Astrocyte of the spinal cord (primary cell): Measurements from ENCODE around the gene PROKR1.
"Not testable (repeated sequence)": the region's sequence is repeated elsewhere in the genome, so short reads cannot be mapped to it uniquely, and the experiment has no call there.

ENCODE experiments used
- DNase-seq: peaks from one replicate; pipeline ENCODE4 v3.0.0; 2011; ENCODE audit warnings: low read depth, low spot score
- H3K4me3 ChIP-seq: 2 replicates; pipeline ENCODE4 v1.5.1; 2011; ENCODE audit warnings: low read depth, mild to moderate bottlenecking, low read length, moderate library complexity
- CTCF ChIP-seq: IDR thresholded peaks from 2 replicates; pipeline ENCODE4 v1.5.1; 2012; ENCODE audit warnings: low read depth, mild to moderate bottlenecking, low read length, inconsistent platforms
- in situ Hi-C: cut with HindIII; loops from 2 replicates; pipeline ENCODE4 v1.10.0; 2017; ENCODE audit warnings: low sequenced_read_pairs

PROKR1 gene

GRCh38 chr2:68663371-68664156, 20.2 kb downstream of the PROKR1 start:
- H3K4me3 ChIP-seq = no peak overlapping the region
- no peak for TF ChIP-seq CTCF
- no peak for DNase-seq
- in situ Hi-C loops = no loop called here

GRCh38 chr2:68667371-68667770, 24.0 kb downstream of the PROKR1 start:
- TF ChIP-seq CTCF = no peak
- in situ Hi-C loops = no loop called here
- no peak overlapping the region for H3K4me3 ChIP-seq
- no peak for DNase-seq

GRCh38 chr2:68669651-68670050, 26.3 kb downstream of the PROKR1 start:
- DNase-seq = no peak
- H3K4me3 ChIP-seq = no peak overlapping the region
- no peak for TF ChIP-seq CTCF
- in situ Hi-C loops = no loop called here

GRCh38 chr2:68671961-68672360, 28.6 kb downstream of the PROKR1 start:
- no peak for DNase-seq
- in situ Hi-C loops = no loop called here
- TF ChIP-seq CTCF = no peak
- H3K4me3 ChIP-seq = no peak overlapping the region

GRCh38 chr2:68673631-68674030, 30.3 kb downstream of the PROKR1 start:
- no peak overlapping the region for H3K4me3 ChIP-seq
- no peak for DNase-seq
- TF ChIP-seq CTCF = no peak
- in situ Hi-C loops = no loop called here

GRCh38 chr2:68675470-68675869, 32.1 kb downstream of the PROKR1 start:
- no peak for DNase-seq
- no peak for TF ChIP-seq CTCF
- no peak overlapping the region for H3K4me3 ChIP-seq
- in situ Hi-C loops = no loop called here

- DNase-seq, in situ Hi-C loops, H3K4me3 ChIP-seq: not testable (repeated sequence)
These were observed 34.5 kb downstream of the PROKR1 start for GRCh38 chr2:68677837-68678236.

GRCh38 chr2:68679166-68679916, 36.0 kb downstream of the PROKR1 start:
- peak overlapping the region; percentile 15 for H3K4me3 ChIP-seq
- in situ Hi-C loops = not testable (repeated sequence)

GRCh38 chr2:68679917-68680267, 36.5 kb downstream of the PROKR1 start:
- H3K4me3 ChIP-seq, in situ Hi-C loops, DNase-seq: not testable (repeated sequence)

More at GRCh38 chr2:68679166-68679916, 36.0 kb downstream of the PROKR1 start:
- not testable (repeated sequence) for DNase-seq
